Mucosa of rectum (tissue), 2 donors: ENCODE data around the gene FIBCD1.

Experiments
- H3K27ac ChIP-seq, 2 donors: one replicate each; pipeline ENCODE4 v1.7.0; 2013; ENCODE audit warnings: inconsistent platforms in 2 of 2, low read depth in 2 of 2, low read length in 2 of 2
- H3K27me3 ChIP-seq, 2 donors: one replicate each; pipeline ENCODE4 v1.7.0; 2013; ENCODE audit warnings: low read length in 2 of 2; ENCODE audit not compliant: control insufficient read depth in 2 of 2, insufficient read depth in 2 of 2
- H3K36me3 ChIP-seq, 2 donors: one replicate each; pipeline ENCODE4 v1.7.0; 2013; ENCODE audit warnings: low read length in 2 of 2; ENCODE audit not compliant: control insufficient read depth in 2 of 2, insufficient read depth in 2 of 2
- H3K4me1 ChIP-seq, 2 donors: one replicate each; pipeline ENCODE4 v1.7.0; 2013; ENCODE audit warnings: low read length in 2 of 2, mild to moderate bottlenecking in 1 of 2; ENCODE audit not compliant: control insufficient read depth in 2 of 2, insufficient read depth in 2 of 2
- H3K4me3 ChIP-seq, 2 donors: one replicate each; pipeline ENCODE4 v1.7.0; 2013; ENCODE audit warnings: low read length in 2 of 2
- H3K9ac ChIP-seq, 2 donors: one replicate each; pipeline ENCODE4 v1.7.0; 2013; ENCODE audit warnings: low read length in 2 of 2, low read depth in 1 of 2, mild to moderate bottlenecking in 1 of 2
- H3K9me3 ChIP-seq, 2 donors: one replicate each; pipeline ENCODE4 v1.7.0; 2013; ENCODE audit warnings: low read length in 2 of 2; ENCODE audit not compliant: control insufficient read depth in 2 of 2
- donor health status: healthy.
- donor health status: Normal muscosa, but diverticular disease.

FIBCD1 gene

GRCh38 chr9:130884542-130885483 lies 54.2 kb downstream of the FIBCD1 start:
- Histone ChIP-seq H3K27ac (no peak overlapping the region), H3K36me3 (peaks cover 72 to 77% of the 10 kb centered on the region in 2 donors), H3K9ac (no peak overlapping the region), H3K4me1 (no peaks in the 10 kb centered on the region), H3K27me3 (no peaks in the 10 kb centered on the region), H3K9me3 (no peaks in the 10 kb centered on the region), H3K4me3 (no peak overlapping the region)

GRCh38 chr9:130884111-130884531 lies 54.9 kb downstream of the FIBCD1 start:
- H3K36me3 ChIP-seq: peaks cover 78 to 82% of the 10 kb centered on the region in 2 donors

GRCh38 chr9:130883479-130883878 lies 55.6 kb downstream of the FIBCD1 start:
- Histone ChIP-seq H3K9me3 (no peaks in the 10 kb centered on the region), H3K4me3 (no peak overlapping the region), H3K4me1 (no peaks in the 10 kb centered on the region), H3K27ac (no peak overlapping the region), H3K9ac (no peak overlapping the region), H3K27me3 (no peaks in the 10 kb centered on the region), H3K36me3 (peaks cover 78 to 84% of the 10 kb centered on the region in 2 donors)

More at GRCh38 chr9:130884111-130884531, 54.9 kb downstream of the FIBCD1 start:
- H3K4me1 ChIP-seq: no peaks in the 10 kb centered on the region
- H3K9ac ChIP-seq: no peak overlapping the region
- H3K27me3 ChIP-seq: no peaks in the 10 kb centered on the region
- no peak overlapping the region for H3K4me3 ChIP-seq
- no peaks in the 10 kb centered on the region for H3K9me3 ChIP-seq
- H3K27ac ChIP-seq: no peak overlapping the region

GRCh38 chr9:130882696-130883225 lies 56.3 kb downstream of the FIBCD1 start:
- Histone ChIP-seq H3K27me3 (no peaks in the 10 kb centered on the region), H3K9ac (no peak overlapping the region), H3K4me3 (no peak overlapping the region), H3K27ac (no peak overlapping the region), H3K36me3 (peaks cover 73 to 82% of the 10 kb centered on the region in 2 donors), H3K9me3 (no peaks in the 10 kb centered on the region), H3K4me1 (no peaks in the 10 kb centered on the region)

- H3K9ac ChIP-seq: no peak overlapping the region
- H3K4me1 ChIP-seq: no peaks in the 10 kb centered on the region
- H3K9me3 ChIP-seq: no peaks in the 10 kb centered on the region
- H3K27ac ChIP-seq: no peak overlapping the region
- H3K36me3 ChIP-seq: peaks cover 63 to 72% of the 10 kb centered on the region in 2 donors
- no peaks in the 10 kb centered on the region for H3K27me3 ChIP-seq
- no peak overlapping the region for H3K4me3 ChIP-seq
Observed at GRCh38 chr9:130881516-130881915, 57.5 kb downstream of the FIBCD1 start.

GRCh38 chr9:130880599-130881220 lies 58.3 kb downstream of the FIBCD1 start:
- Histone ChIP-seq H3K9ac (no peak overlapping the region), H3K36me3 (peaks cover 55 to 63% of the 10 kb centered on the region in 2 donors), H3K4me3 (no peak overlapping the region), H3K27me3 (no peaks in the 10 kb centered on the region), H3K9me3 (no peaks in the 10 kb centered on the region), H3K4me1 (no peaks in the 10 kb centered on the region), H3K27ac (no peak overlapping the region)

GRCh38 chr9:130879863-130880411 lies 59.1 kb downstream of the FIBCD1 start:
- peaks cover 49 to 63% of the 10 kb centered on the region in 2 donors for H3K36me3 ChIP-seq

GRCh38 chr9:130878295-130878694 lies 60.8 kb downstream of the FIBCD1 start:
- no peak overlapping the region for H3K4me3 ChIP-seq
- H3K9ac ChIP-seq: no peak overlapping the region
- no peak overlapping the region for H3K27ac ChIP-seq
- peaks cover 54 to 66% of the 10 kb centered on the region in 2 donors for H3K36me3 ChIP-seq
- H3K4me1 ChIP-seq: peaks cover 4 to 8% of the 10 kb centered on the region in 2 donors
- no peaks in the 10 kb centered on the region for H3K27me3 ChIP-seq
- no peaks in the 10 kb centered on the region for H3K9me3 ChIP-seq

More at GRCh38 chr9:130879863-130880411, 59.1 kb downstream of the FIBCD1 start:
- H3K9ac ChIP-seq: no peak overlapping the region
- no peak overlapping the region for H3K4me3 ChIP-seq
- H3K4me1 ChIP-seq: no peaks in the 10 kb centered on the region
- no peak overlapping the region for H3K27ac ChIP-seq
- H3K27me3 ChIP-seq: no peaks in the 10 kb centered on the region
- no peaks in the 10 kb centered on the region for H3K9me3 ChIP-seq

GRCh38 chr9:130877300-130877699 lies 61.7 kb downstream of the FIBCD1 start:
- no peaks in the 10 kb centered on the region for H3K27me3 ChIP-seq
- peaks cover 61 to 72% of the 10 kb centered on the region in 2 donors for H3K36me3 ChIP-seq
- H3K4me1 ChIP-seq: peaks cover 13 to 18% of the 10 kb centered on the region in 2 donors
- no peak overlapping the region for H3K9ac ChIP-seq
- no peak overlapping the region for H3K27ac ChIP-seq
- H3K4me3 ChIP-seq: no peak overlapping the region
- no peaks in the 10 kb centered on the region for H3K9me3 ChIP-seq

GRCh38 chr9:130874783-130875182 lies 64.3 kb downstream of the FIBCD1 start:
- no peak overlapping the region for H3K27ac ChIP-seq
- H3K9me3 ChIP-seq: no peaks in the 10 kb centered on the region
- no peaks in the 10 kb centered on the region for H3K27me3 ChIP-seq
- H3K9ac ChIP-seq: no peak overlapping the region
- H3K4me3 ChIP-seq: no peak overlapping the region
- peaks cover 51 to 70% of the 10 kb centered on the region in 2 donors for H3K36me3 ChIP-seq
- H3K4me1 ChIP-seq: peaks cover 16 to 20% of the 10 kb centered on the region in 2 donors
